GM12878 (cell line): Measurements from ENCODE around the gene TRPV6. TPM values are rescaled to one million over a fixed set of nuclear protein-coding genes. Genes with fewer than 3 reads are reported as not detected.

Experiments used
- ATAC-seq: fragments of 200-7000 bp; cut with Tn5 transposase; 3 replicates; pipeline ENCODE4 v1.9.1; 2020; ENCODE audit warnings: mild to moderate bottlenecking, moderate library complexity
- BruUV-seq: library from RNA; stranded (reverse); fragments of 400-500 nt; replicated peaks from 2 replicates; lab custom pipeline; 2021; lab: Mats Ljungman, UMichigan
- CTCF ChIA-PET: fragments of 300-600 bp; sonication (Branson Sonifier 250); formaldehyde crosslinking; extraction: SDS; loops from one replicate; lab custom pipeline; 2021; ENCODE audit warnings: inconsistent platforms; lab: Yijun Ruan, JAX
- POLR2A ChIA-PET: fragments of 350-600 bp; formaldehyde crosslinking; extraction: SDS; loops from one replicate; lab custom pipeline; 2021; ENCODE audit warnings: inconsistent platforms; lab: Charles Lee
- RAD21 ChIA-PET: fragments of 300-600 bp; sonication (Branson Sonifier 250); formaldehyde crosslinking; loops from one replicate; lab custom pipeline; 2023; ENCODE audit warnings: antibody characterized with exemption; ENCODE audit not compliant: unreplicated experiment; lab: Charles Lee
- SMC1A ChIA-PET: fragments of 300-600 bp; sonication (Branson Sonifier 250); formaldehyde crosslinking; loops from one replicate; lab custom pipeline; 2023; ENCODE audit not compliant: unreplicated experiment, uncharacterized antibody; lab: Charles Lee
- DNase-seq: peaks from one replicate; pipeline ENCODE4 v3.0.0-alpha.2; 2011; ENCODE audit warnings: low read depth, low spot score
- FAIRE-seq: peaks from 3 replicates; lab custom pipeline; 2011; peaks lifted over from hg19 to GRCh38; lab: Jason Lieb, UNC
- H2AFZ ChIP-seq: 2 replicates; pipeline ENCODE4 v1.6.0; 2011; ENCODE audit warnings: low read depth, low read length, control low read depth; ENCODE audit not compliant: control insufficient read depth
- H3K27ac ChIP-seq: 2 replicates; pipeline ENCODE4 v1.5.1; 2011; ENCODE audit warnings: control low read depth; ENCODE audit not compliant: control insufficient read depth, insufficient read depth
- H3K27me3 ChIP-seq, 2 experiments: replicated peaks in 1 of 2; 2 replicates each; pipeline versions ENCODE4 v1.6.0 to v1.6.1; 2011; ENCODE audit warnings: low read length in 1 of 2; ENCODE audit not compliant: control insufficient read depth in 2 of 2, insufficient read depth in 2 of 2
- H3K36me3 ChIP-seq, 2 experiments: 2 replicates each; pipeline ENCODE4 v1.5.1; 2011; ENCODE audit warnings: low read length in 1 of 2; ENCODE audit not compliant: control insufficient read depth in 2 of 2, insufficient read depth in 2 of 2
- H3K4me1 ChIP-seq: 2 replicates; pipeline ENCODE4 v1.6.1; 2011; ENCODE audit warnings: mild to moderate bottlenecking, low read length, moderate library complexity, mixed read lengths; ENCODE audit not compliant: control insufficient read depth, insufficient read depth
- H3K4me2 ChIP-seq: 2 replicates; pipeline ENCODE4 v1.6.0; 2011; ENCODE audit warnings: control low read depth; ENCODE audit not compliant: control insufficient read depth, insufficient read depth
- H3K4me3 ChIP-seq: fragments of 200-600 bp; sonication (generic); 2 replicates; pipeline ENCODE4 v1.5.1; 2016
- H3K79me2 ChIP-seq: 2 replicates; pipeline ENCODE4 v1.6.0; 2011; ENCODE audit warnings: low read length; ENCODE audit not compliant: control insufficient read depth, insufficient read depth
- H3K9ac ChIP-seq: 2 replicates; pipeline ENCODE4 v1.8.0; 2011; ENCODE audit warnings: low read length, control low read depth, mixed read lengths; ENCODE audit not compliant: control insufficient read depth, insufficient read depth
- H3K9me3 ChIP-seq: replicated peaks from 3 replicates; pipeline ENCODE4 v1.5.1; 2011; ENCODE audit warnings: mild to moderate bottlenecking, low read length; ENCODE audit not compliant: control insufficient read depth, insufficient read depth
- H4K20me1 ChIP-seq: 2 replicates; pipeline ENCODE4 v1.6.0; 2011; ENCODE audit not compliant: control insufficient read depth, insufficient read depth
- ETV6 ChIP-seq, 2 experiments: fragments of 450-650 bp in 1 of 2; IDR thresholded peaks in 1 of 2; conservative IDR thresholded peaks in 1 of 2; 2 replicates each; pipeline ENCODE4 v1.6.1; 2014; ENCODE audit warnings: antibody characterized with exemption in 1 of 2, borderline replicate concordance in 1 of 2, low read depth in 1 of 2, mild to moderate bottlenecking in 1 of 2, moderate library complexity in 1 of 2
- FOXK2 ChIP-seq: fragments of 450-650 bp; IDR thresholded peaks from 2 replicates; pipeline ENCODE4 v1.6.1; 2017; ENCODE audit warnings: mild to moderate bottlenecking, moderate library complexity
- HCFC1 ChIP-seq: fragments of 150-350 bp; IDR thresholded peaks from 2 replicates; pipeline ENCODE4 v1.6.1; 2014; ENCODE audit warnings: low read length
- HDAC2 ChIP-seq: fragments of 200-600 bp; sonication (generic); IDR thresholded peaks from 2 replicates; pipeline ENCODE4 v1.6.1; 2017
- IRF4 ChIP-seq: IDR thresholded peaks from 2 replicates; pipeline ENCODE4 v1.6.1; 2011; ENCODE audit warnings: low read depth, low read length
- JUND ChIP-seq: IDR thresholded peaks from 2 replicates; pipeline ENCODE4 v1.6.1; 2012; ENCODE audit warnings: low read depth, mild to moderate bottlenecking, low read length, improper control_type of control experiment, moderate library complexity
- POLR2AphosphoS2 ChIP-seq: IDR thresholded peaks from 2 replicates; pipeline ENCODE4 v1.6.1; 2011; ENCODE audit warnings: low read depth, mild to moderate bottlenecking, low read length, improper control_type of control experiment, moderate library complexity
- RAD21 ChIP-seq: IDR thresholded peaks from 2 replicates; pipeline ENCODE4 v1.6.1; 2011; ENCODE audit warnings: mild to moderate bottlenecking, low read depth, low read length, moderate library complexity; ENCODE audit not compliant: insufficient read depth
- SIN3A ChIP-seq: IDR thresholded peaks from 2 replicates; pipeline ENCODE4 v1.6.1; 2012; ENCODE audit warnings: low read depth, low read length, improper control_type of control experiment
- SREBF1 ChIP-seq: IDR thresholded peaks from 2 replicates; pipeline ENCODE4 v1.6.1; 2012; ENCODE audit warnings: mild to moderate bottlenecking, low read length
- TAF1 ChIP-seq: IDR thresholded peaks from 2 replicates; pipeline ENCODE4 v1.6.1; 2011; ENCODE audit warnings: mild to moderate bottlenecking, low read depth, low read length, borderline replicate concordance
- WRNIP1 ChIP-seq: IDR thresholded peaks from 2 replicates; pipeline ENCODE4 v1.6.1; 2011; ENCODE audit warnings: low read depth, low read length, improper control_type of control experiment, borderline replicate concordance
- WGBS: methylation state at CpG from one replicate; pipeline ENCODE4 v1.1.6; 2016; ENCODE audit warnings: low lambda C conversion rate; ENCODE audit not compliant: insufficient replicate concordance, insufficient coverage; ENCODE audit errors: missing lambda C conversion rate; 5-methylcytosine and 5-hydroxymethylcytosine counted together
- in situ Hi-C: fragments of 300-500 bp; cut with MboI; formaldehyde crosslinking; loops from 9 replicates; pipeline ENCODE4 v1.14.3; 2018; ENCODE audit warnings: mixed read lengths
- intact Hi-C: fragments of 100-400 bp; cut with micrococcal nuclease; formaldehyde crosslinking; loops from one replicate; pipeline ENCODE4 v1.14.2; 2022; ENCODE audit not compliant: unreplicated experiment
- polyA plus RNA-seq, 11 experiments: library from polyadenylated mRNA; depleted of rRNA in 4 of 11; unstranded in 6 of 11; stranded (reverse) in 5 of 11; fragments of >200 nt; fragmentation: Nextera tagmentation in 4 of 11; fragmentation: Illumina TruSeq in 1 of 11; extraction: Ambion mirVana in 4 of 11; extraction: Trizol in 1 of 11; gene quantifications; 1 replicate in 1 of 11; 2 replicates in 10 of 11; pipeline versions ENCODE4 v1.2.1 to v1.2.3, GENCODE V29; 2011 to 2016; ENCODE audit warnings: inconsistent platforms in 2 of 11, missing spikeins in 2 of 11, low read depth in 1 of 11
- total RNA-seq, 4 experiments: library from RNA; depleted of rRNA in 3 of 4; stranded (reverse); fragments of >200 nt in 3 of 4; fragmentation: Illumina TruSeq in 1 of 4; extraction: Trizol in 1 of 4; gene quantifications; 2 replicates each; pipeline versions ENCODE4 v1.2.1 to v1.2.3, GENCODE V29; 2013 to 2021
- TF ChIP-seq, protein P1 (sequence below): fragments of 450-650 bp; IDR thresholded peaks from 2 replicates; pipeline ENCODE4 v1.6.1; 2016; ENCODE audit warnings: mild to moderate bottlenecking, moderate library complexity, borderline replicate concordance
- TF ChIP-seq, protein P2 (sequence below): fragments of 450-650 bp; IDR thresholded peaks from 2 replicates; pipeline ENCODE4 v1.6.1; 2018; ENCODE audit warnings: mild to moderate bottlenecking, low read depth, moderate library complexity; ENCODE audit not compliant: partially characterized antibody

The TRPV6 gene
- total and polyA plus RNA-seq, 10 of the 15 experiments (the other 5 are each of a cell fraction or from before 2014, with no cell fraction given): not detected

- 32% methylated on average over 23 of the region's 23 CpGs for WGBS
- intact Hi-C loops: no loop called here
- no peaks in the 10 kb centered on the region for H3K27me3 ChIP-seq
- no peak overlapping the region for H3K9ac ChIP-seq
- no peak for ATAC-seq
- RAD21 ChIA-PET: interaction anchor here (1.0 to 2.0 kb wide), 3 partner anchors 130 to 344 kb away, joined by 3 to 9 read pairs (median 3); no protein-coding TSS in a partner anchor
- no peak overlapping the region for H3K4me2 ChIP-seq
- FAIRE-seq: no peak
- no peaks in the 10 kb centered on the region for H3K36me3 ChIP-seq
- no peaks in the 10 kb centered on the region for H4K20me1 ChIP-seq
- no peak for DNase-seq
- no peaks in the 10 kb centered on the region for H3K4me1 ChIP-seq
- in situ Hi-C loops: loop anchor here (5.0 to 10.0 kb wide), 2 partner anchors 131 to 343 kb away; no protein-coding TSS in a partner anchor
- BruUV-seq: no TSS peak
- H3K4me3 ChIP-seq: no peak overlapping the region
- H3K79me2 ChIP-seq: no peaks in the 10 kb centered on the region
- no peak overlapping the region for H3K27ac ChIP-seq
- CTCF ChIA-PET: interaction anchor here (0.7 to 2.8 kb wide), 11 partner anchors 9 to 717 kb away, joined by 3 to 44 read pairs (median 8); partner anchors contain the start of gene EPHB6
- SMC1A ChIA-PET: interaction anchor here (1.1 to 2.2 kb wide), 3 partner anchors 13 to 343 kb away, joined by 4 to 13 read pairs (median 5); no protein-coding TSS in a partner anchor
- POLR2A ChIA-PET: no interaction called here
- H2AFZ ChIP-seq: no peak overlapping the region
- no peaks in the 10 kb centered on the region; the same call in 2 of the 3 replicates for H3K9me3 ChIP-seq
- TF ChIP-seq HDAC2 (no peak), WRNIP1 (no peak), FOXK2 (no peak), JUND (no peak), HCFC1 (no peak), POLR2AphosphoS2 (no peak), IRF4 (no peak), SREBF1 (no peak), RAD21 (no peak), ETV6 (conservative IDR thresholded peaks at IDR 0.05 in 1 of 2, IDR thresholded peaks at IDR 0.05 in 1 of 2; ENCODE audit: borderline replicate concordance in 1 of 2, low read depth in 1 of 2) (no peak), SIN3A (no peak), TAF1 (no peak)
- TF ChIP-seq, protein P1, sequence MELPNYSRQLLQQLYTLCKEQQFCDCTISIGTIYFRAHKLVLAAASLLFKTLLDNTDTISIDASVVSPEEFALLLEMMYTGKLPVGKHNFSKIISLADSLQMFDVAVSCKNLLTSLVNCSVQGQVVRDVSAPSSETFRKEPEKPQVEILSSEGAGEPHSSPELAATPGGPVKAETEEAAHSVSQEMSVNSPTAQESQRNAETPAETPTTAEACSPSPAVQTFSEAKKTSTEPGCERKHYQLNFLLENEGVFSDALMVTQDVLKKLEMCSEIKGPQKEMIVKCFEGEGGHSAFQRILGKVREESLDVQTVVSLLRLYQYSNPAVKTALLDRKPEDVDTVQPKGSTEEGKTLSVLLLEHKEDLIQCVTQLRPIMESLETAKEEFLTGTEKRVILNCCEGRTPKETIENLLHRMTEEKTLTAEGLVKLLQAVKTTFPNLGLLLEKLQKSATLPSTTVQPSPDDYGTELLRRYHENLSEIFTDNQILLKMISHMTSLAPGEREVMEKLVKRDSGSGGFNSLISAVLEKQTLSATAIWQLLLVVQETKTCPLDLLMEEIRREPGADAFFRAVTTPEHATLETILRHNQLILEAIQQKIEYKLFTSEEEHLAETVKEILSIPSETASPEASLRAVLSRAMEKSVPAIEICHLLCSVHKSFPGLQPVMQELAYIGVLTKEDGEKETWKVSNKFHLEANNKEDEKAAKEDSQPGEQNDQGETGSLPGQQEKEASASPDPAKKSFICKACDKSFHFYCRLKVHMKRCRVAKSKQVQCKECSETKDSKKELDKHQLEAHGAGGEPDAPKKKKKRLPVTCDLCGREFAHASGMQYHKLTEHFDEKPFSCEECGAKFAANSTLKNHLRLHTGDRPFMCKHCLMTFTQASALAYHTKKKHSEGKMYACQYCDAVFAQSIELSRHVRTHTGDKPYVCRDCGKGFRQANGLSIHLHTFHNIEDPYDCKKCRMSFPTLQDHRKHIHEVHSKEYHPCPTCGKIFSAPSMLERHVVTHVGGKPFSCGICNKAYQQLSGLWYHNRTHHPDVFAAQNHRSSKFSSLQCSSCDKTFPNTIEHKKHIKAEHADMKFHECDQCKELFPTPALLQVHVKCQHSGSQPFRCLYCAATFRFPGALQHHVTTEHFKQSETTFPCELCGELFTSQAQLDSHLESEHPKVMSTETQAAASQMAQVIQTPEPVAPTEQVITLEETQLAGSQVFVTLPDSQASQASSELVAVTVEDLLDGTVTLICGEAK: no peak
- TF ChIP-seq, protein P2, sequence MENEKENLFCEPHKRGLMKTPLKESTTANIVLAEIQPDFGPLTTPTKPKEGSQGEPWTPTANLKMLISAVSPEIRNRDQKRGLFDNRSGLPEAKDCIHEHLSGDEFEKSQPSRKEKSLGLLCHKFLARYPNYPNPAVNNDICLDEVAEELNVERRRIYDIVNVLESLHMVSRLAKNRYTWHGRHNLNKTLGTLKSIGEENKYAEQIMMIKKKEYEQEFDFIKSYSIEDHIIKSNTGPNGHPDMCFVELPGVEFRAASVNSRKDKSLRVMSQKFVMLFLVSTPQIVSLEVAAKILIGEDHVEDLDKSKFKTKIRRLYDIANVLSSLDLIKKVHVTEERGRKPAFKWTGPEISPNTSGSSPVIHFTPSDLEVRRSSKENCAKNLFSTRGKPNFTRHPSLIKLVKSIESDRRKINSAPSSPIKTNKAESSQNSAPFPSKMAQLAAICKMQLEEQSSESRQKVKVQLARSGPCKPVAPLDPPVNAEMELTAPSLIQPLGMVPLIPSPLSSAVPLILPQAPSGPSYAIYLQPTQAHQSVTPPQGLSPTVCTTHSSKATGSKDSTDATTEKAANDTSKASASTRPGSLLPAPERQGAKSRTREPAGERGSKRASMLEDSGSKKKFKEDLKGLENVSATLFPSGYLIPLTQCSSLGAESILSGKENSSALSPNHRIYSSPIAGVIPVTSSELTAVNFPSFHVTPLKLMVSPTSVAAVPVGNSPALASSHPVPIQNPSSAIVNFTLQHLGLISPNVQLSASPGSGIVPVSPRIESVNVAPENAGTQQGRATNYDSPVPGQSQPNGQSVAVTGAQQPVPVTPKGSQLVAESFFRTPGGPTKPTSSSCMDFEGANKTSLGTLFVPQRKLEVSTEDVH: no peak
Observed at GRCh38 chr7:142871260-142872105, 14.1 kb downstream of the TRPV6 start.
